Measurements from ENCODE around the gene ST8SIA5.

ST8SIA5 gene

GRCh38 chr18:46738491-46738890 lies 18.4 kb downstream of the ST8SIA5 start:
- DNase-seq (ENCODE audit: low spot score): no peak

- DNase-seq (ENCODE audit: low spot score): no peak
Measured at GRCh38 chr18:46736736-46737135, 20.1 kb downstream of the ST8SIA5 start.

- DNase-seq (ENCODE audit: low spot score): no peak
Measured at GRCh38 chr18:46736135-46736534, 20.7 kb downstream of the ST8SIA5 start.

GRCh38 chr18:46734981-46735380 lies 21.9 kb downstream of the ST8SIA5 start:
- no peak for DNase-seq (ENCODE audit: low spot score)

- DNase-seq (ENCODE audit: low spot score): no peak
Measured at GRCh38 chr18:46733872-46734271, 23.0 kb downstream of the ST8SIA5 start.

- no peak for DNase-seq (ENCODE audit: low spot score)
Measured at GRCh38 chr18:46732801-46733200, 24.1 kb downstream of the ST8SIA5 start.

GRCh38 chr18:46732201-46732600 lies 24.7 kb downstream of the ST8SIA5 start:
- DNase-seq (ENCODE audit: low spot score): no peak

- no peak for DNase-seq (ENCODE audit: low spot score)
Measured at GRCh38 chr18:46731316-46731715, 25.5 kb downstream of the ST8SIA5 start.

GRCh38 chr18:46728219-46728930 lies 28.5 kb downstream of the ST8SIA5 start:
- DNase-seq (ENCODE audit: low spot score): no peak

GRCh38 chr18:46727177-46727576 lies 29.7 kb downstream of the ST8SIA5 start:
- DNase-seq (ENCODE audit: low spot score): no peak

- no peak for DNase-seq (ENCODE audit: low spot score)
Measured at GRCh38 chr18:46725310-46725709, 31.5 kb downstream of the ST8SIA5 start.

- no peak for DNase-seq (ENCODE audit: low spot score)
Measured at GRCh38 chr18:46723856-46724415, 32.9 kb downstream of the ST8SIA5 start.

GRCh38 chr18:46722051-46722450 lies 34.8 kb downstream of the ST8SIA5 start:
- no peak for DNase-seq (ENCODE audit: low spot score)

- no peak for DNase-seq (ENCODE audit: low spot score)
Measured at GRCh38 chr18:46721331-46721730, 35.5 kb downstream of the ST8SIA5 start.

- no peak for DNase-seq (ENCODE audit: low spot score)
Measured at GRCh38 chr18:46720521-46720920, 36.3 kb downstream of the ST8SIA5 start.

GRCh38 chr18:46720092-46720491 lies 36.8 kb downstream of the ST8SIA5 start:
- DNase-seq (ENCODE audit: low spot score): no peak

- DNase-seq (ENCODE audit: low spot score): no peak
Measured at GRCh38 chr18:46719388-46719787, 37.5 kb downstream of the ST8SIA5 start.

GRCh38 chr18:46718501-46719341 lies 38.1 kb downstream of the ST8SIA5 start:
- no peak for DNase-seq (ENCODE audit: low spot score)

GRCh38 chr18:46716827-46717226 lies 40.0 kb downstream of the ST8SIA5 start:
- DNase-seq (ENCODE audit: low spot score): no peak

- DNase-seq (ENCODE audit: low spot score): no peak
Measured at GRCh38 chr18:46716336-46716735, 40.5 kb downstream of the ST8SIA5 start.

- DNase-seq (ENCODE audit: low spot score): no peak
Measured at GRCh38 chr18:46715062-46715461, 41.8 kb downstream of the ST8SIA5 start.

- no peak for DNase-seq (ENCODE audit: low spot score)
Measured at GRCh38 chr18:46712406-46712805, 44.4 kb downstream of the ST8SIA5 start.

- no peak for DNase-seq (ENCODE audit: low spot score)
Measured at GRCh38 chr18:46711444-46711863, 45.4 kb downstream of the ST8SIA5 start.

Measured in D341Med (cell line).